ENCODE data around the gene PTPRO.

DNA sequence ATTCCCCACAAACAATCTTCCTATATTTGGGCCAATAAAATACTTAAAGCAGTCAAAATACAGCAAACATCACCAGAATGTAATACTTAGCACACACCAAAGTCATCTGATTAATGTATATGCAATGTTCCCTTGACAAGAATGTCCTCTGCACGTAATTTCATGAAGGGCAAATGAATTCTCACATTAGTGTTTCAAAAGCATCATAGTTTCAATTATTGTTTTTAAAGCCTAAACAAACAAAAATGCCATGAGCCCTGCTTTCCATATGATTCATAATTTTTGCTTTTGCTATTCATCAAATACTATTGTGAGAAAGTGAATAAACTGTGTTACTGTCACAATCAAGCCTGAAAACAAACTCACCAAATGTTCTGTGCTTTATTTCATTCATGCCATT is 310.9 kb downstream of the PTPRO start:
- no peak for TF ChIP-seq POLR2A (IDR thresholded peaks at IDR 0.05; ENCODE audit: low read length)
- no peak for TF ChIP-seq GATA1 (IDR thresholded peaks at IDR 0.05; ENCODE audit: low read depth, low read length)
